Peyer's patch (tissue), 4 donors: ENCODE data around the gene FARSB.

Experiments
- CTCF ChIP-seq, 6 experiments: fragments of 450-650 bp in 4 of 6; fragments of 200-600 bp in 2 of 6; sonication (generic) in 1 of 6; IDR thresholded peaks; one replicate each; pipeline ENCODE4 v1.5.1; 2017 to 2019; ENCODE audit warnings: antibody characterized with exemption in 6 of 6, mild to moderate bottlenecking in 3 of 6, moderate library complexity in 1 of 6
- POLR2A ChIP-seq, 2 donors: fragments of 450-650 bp; IDR thresholded peaks; one replicate each; pipeline ENCODE4 v1.5.1; 2017; ENCODE audit warnings: antibody characterized with exemption in 2 of 2, mild to moderate bottlenecking in 2 of 2, moderate library complexity in 2 of 2

DNA sequence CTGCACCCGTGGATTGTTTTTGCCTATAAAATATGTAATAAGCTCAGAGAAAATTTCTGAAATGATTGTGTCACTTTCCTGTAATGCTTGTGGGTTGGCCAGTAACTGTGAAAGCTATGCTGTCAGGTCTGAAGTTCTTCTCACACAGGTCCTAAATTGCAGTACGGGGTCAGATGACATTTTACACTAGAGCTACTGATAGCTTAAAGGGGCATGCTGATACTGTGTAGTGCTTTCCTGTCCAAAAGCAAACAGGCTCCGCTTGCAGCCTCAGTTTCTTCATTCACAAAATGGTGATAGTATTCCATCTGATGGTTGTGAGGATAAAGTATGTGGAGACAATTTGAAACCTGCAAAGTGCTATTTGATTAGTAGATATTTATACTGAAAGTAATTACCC, 7.6 kb upstream of the FARSB start:
- TF ChIP-seq CTCF (IDR thresholded peaks at IDR 0.05), result no peak
- TF ChIP-seq POLR2A (IDR thresholded peaks at IDR 0.05), result no peak
